ENCODE measurements around the gene ADISSP. TPM values are rescaled to one million over a fixed set of nuclear protein-coding genes. Genes with fewer than 3 reads are reported as not detected.

ADISSP gene
- total RNA-seq, 1 donor from 2014 or later: 24.3 TPM

GRCh38 chr20:3787324-3788014, 19.9 kb upstream of the ADISSP start:
- Mint-ChIP-seq H3K9me3 (ENCODE audit: unreplicated experiment) (no peaks in the 10 kb centered on the region), H3K36me3 (ENCODE audit: unreplicated experiment) (peaks cover 2% of the 10 kb centered on the region), H3K27ac (ENCODE audit: unreplicated experiment) (no peak overlapping the region), H3K27me3 (ENCODE audit: unreplicated experiment) (no peaks in the 10 kb centered on the region), H3K4me3 (ENCODE audit: unreplicated experiment) (peak overlapping the region; percentile 59), H3K4me1 (ENCODE audit: unreplicated experiment) (peaks cover 32% of the 10 kb centered on the region)
- no peak for TF ChIP-seq CTCF (IDR thresholded peaks at IDR 0.05)
- DNase-seq (ENCODE audit: extremely low spot score, unreplicated experiment): no peak

GRCh38 chr20:3786665-3787323, 19.2 kb upstream of the ADISSP start, which contains the start of gene CENPB:
Gene CENPB, minus strand, starts transcription at chr20:3786740. Its CDS starts 257 bp downstream, at chr20:3786483.
- Mint-ChIP-seq H3K9me3 (ENCODE audit: unreplicated experiment) (no peaks in the 10 kb centered on the region), H3K27me3 (ENCODE audit: unreplicated experiment) (no peaks in the 10 kb centered on the region), H3K27ac (ENCODE audit: unreplicated experiment) (peak within 1 kb of the TSS; percentile 78), H3K4me3 (ENCODE audit: unreplicated experiment) (peak within 1 kb of the TSS; percentile 83), H3K4me1 (ENCODE audit: unreplicated experiment) (peaks cover 32% of the 10 kb centered on the region), H3K36me3 (ENCODE audit: unreplicated experiment) (peaks cover 2% of the 10 kb centered on the region)
- peak; percentile 98 for DNase-seq (ENCODE audit: extremely low spot score, unreplicated experiment)
- TF ChIP-seq CTCF (IDR thresholded peaks at IDR 0.05): peak; percentile 95

GRCh38 chr20:3786126-3786484, 18.6 kb upstream of the ADISSP start:
- Mint-ChIP-seq H3K9me3 (ENCODE audit: unreplicated experiment) (no peaks in the 10 kb centered on the region), H3K27me3 (ENCODE audit: unreplicated experiment) (no peaks in the 10 kb centered on the region), H3K4me3 (ENCODE audit: unreplicated experiment) (peak overlapping the region; percentile 83), H3K27ac (ENCODE audit: unreplicated experiment) (peak overlapping the region; percentile 78), H3K36me3 (ENCODE audit: unreplicated experiment) (peaks cover 2% of the 10 kb centered on the region), H3K4me1 (ENCODE audit: unreplicated experiment) (peaks cover 35% of the 10 kb centered on the region)
- no peak for DNase-seq (ENCODE audit: extremely low spot score, unreplicated experiment)
- no peak for TF ChIP-seq CTCF (IDR thresholded peaks at IDR 0.05)

- no peaks in the 10 kb centered on the region for H3K9me3 Mint-ChIP-seq (ENCODE audit: unreplicated experiment)
- peaks cover 2% of the 10 kb centered on the region for H3K36me3 Mint-ChIP-seq (ENCODE audit: unreplicated experiment)
- H3K27me3 Mint-ChIP-seq (ENCODE audit: unreplicated experiment): no peaks in the 10 kb centered on the region
- H3K4me1 Mint-ChIP-seq (ENCODE audit: unreplicated experiment): peaks cover 41% of the 10 kb centered on the region
- no peak for DNase-seq (ENCODE audit: extremely low spot score, unreplicated experiment)
- TF ChIP-seq CTCF (IDR thresholded peaks at IDR 0.05): no peak
- H3K4me3 Mint-ChIP-seq (ENCODE audit: unreplicated experiment): peak overlapping the region; percentile 83
- peak overlapping the region; percentile 14 for H3K27ac Mint-ChIP-seq (ENCODE audit: unreplicated experiment)
Measured at GRCh38 chr20:3785240-3786125, 17.9 kb upstream of the ADISSP start.
